Neuron (in vitro differentiated cells): ENCODE results near the gene FZD1.

ENCODE experiments used
- H2AFZ ChIP-seq: one replicate; pipeline ENCODE4 v1.6.1; 2013; ENCODE audit warnings: low read depth, mild to moderate bottlenecking, inconsistent platforms, low read length, moderate library complexity
- H3K27me3 ChIP-seq: one replicate; pipeline ENCODE4 v1.6.1; 2013; ENCODE audit warnings: low read length; ENCODE audit not compliant: insufficient read depth
- H3K36me3 ChIP-seq: one replicate; pipeline ENCODE4 v1.6.1; 2013; ENCODE audit warnings: low read length; ENCODE audit not compliant: insufficient read depth
- H3K4me1 ChIP-seq: one replicate; pipeline ENCODE4 v1.6.1; 2013; ENCODE audit warnings: low read length; ENCODE audit not compliant: insufficient read depth
- H3K4me3 ChIP-seq: 2 replicates; pipeline ENCODE4 v1.5.1; 2013; ENCODE audit warnings: mild to moderate bottlenecking, low read length, moderate library complexity
- H3K9me3 ChIP-seq: one replicate; pipeline ENCODE4 v1.6.1; 2013; ENCODE audit warnings: low read length

Gene FZD1

DNA sequence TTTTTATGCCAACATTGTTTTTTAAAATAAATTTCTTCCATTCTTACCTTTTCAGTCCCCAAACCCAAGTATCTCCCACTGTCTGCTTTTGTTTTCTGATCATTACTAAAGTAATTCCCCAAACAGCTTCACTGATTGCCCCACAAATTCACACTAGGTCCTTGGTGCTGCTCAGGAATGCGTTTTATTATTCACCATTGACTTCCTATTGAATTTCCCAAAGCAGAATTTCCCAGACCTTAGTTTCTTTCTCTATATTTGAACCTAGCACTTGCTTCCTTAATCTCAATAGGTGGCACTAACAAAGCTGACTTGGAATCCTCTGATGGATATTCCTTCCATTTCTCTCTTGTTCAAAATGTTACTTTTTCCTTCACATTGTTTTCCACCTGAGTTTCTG lies 52.2 kb downstream of the FZD1 start:
- Histone ChIP-seq H3K4me1 (peaks cover 3% of the 10 kb centered on the region), H3K36me3 (no peaks in the 10 kb centered on the region), H3K4me3 (no peak overlapping the region), H3K27me3 (no peaks in the 10 kb centered on the region), H3K9me3 (peaks cover 2% of the 10 kb centered on the region), H2AFZ (no peak overlapping the region)

DNA sequence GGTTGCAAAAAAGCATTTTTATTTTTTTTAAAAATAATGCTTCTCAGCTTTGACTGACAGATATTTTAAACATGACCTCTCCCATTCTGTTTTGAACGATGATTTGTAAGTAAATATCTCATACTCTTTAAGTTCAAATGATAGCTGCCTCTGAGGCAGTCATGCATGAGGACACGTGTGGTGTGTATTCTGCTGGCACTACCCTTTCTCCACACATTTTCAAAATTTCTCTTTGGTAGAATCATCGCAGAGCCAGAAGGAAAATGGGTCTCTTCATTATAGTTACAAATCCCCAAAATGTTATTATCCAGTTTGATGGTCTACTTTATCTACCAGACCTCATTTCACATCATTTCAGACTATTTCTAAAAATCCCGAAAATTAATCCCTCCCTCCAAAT lies 55.1 kb downstream of the FZD1 start:
- Histone ChIP-seq H3K4me1 (no peaks in the 10 kb centered on the region), H2AFZ (no peak overlapping the region), H3K36me3 (no peaks in the 10 kb centered on the region), H3K27me3 (no peaks in the 10 kb centered on the region), H3K9me3 (peaks cover 2% of the 10 kb centered on the region), H3K4me3 (no peak overlapping the region)

DNA sequence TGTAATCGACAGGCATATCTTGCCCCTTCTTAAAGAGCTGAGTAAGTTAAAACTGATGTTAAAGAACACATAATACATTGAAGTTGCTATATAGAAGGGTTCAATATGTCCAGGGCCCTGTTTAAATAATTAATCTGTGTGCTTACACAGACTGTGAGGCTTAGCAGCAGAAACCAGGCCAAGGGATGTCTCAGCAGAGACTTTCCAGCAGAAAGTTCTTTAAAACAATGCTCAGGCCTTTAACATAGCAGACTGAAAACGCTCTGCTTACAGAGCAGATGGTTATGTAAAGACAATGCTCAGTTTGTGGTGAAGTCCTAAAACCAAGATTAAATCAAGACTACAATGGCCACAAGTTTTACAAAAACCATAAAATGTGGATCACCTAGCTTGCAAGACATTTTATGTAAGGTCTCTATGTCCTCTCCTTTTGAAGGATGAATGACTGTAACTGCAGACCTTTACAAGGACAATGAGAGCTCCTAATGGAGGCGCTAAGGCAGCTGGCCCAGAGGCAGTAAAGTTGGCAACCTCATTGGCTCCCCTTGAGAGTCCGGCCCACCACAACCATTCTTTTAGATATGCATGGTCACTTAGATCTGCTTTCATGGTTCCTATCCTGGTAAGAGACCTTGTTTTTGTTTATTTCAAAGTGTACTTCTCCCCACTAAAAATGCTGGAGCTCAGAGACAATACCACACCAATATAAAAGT lies 56.3 kb downstream of the FZD1 start:
- no peaks in the 10 kb centered on the region for H3K27me3 ChIP-seq
- no peak overlapping the region for H3K4me3 ChIP-seq
- no peak overlapping the region for H2AFZ ChIP-seq
- H3K36me3 ChIP-seq: no peaks in the 10 kb centered on the region
- H3K4me1 ChIP-seq: no peaks in the 10 kb centered on the region
- H3K9me3 ChIP-seq: peaks cover 2% of the 10 kb centered on the region
